H9 (cell line): Measurements from ENCODE around the gene RPS15. TPM values are rescaled to one million over a fixed set of nuclear protein-coding genes. Genes with fewer than 3 reads are reported as not detected.

ENCODE experiments used
- DNase-seq: peaks from one replicate; pipeline ENCODE4 v3.0.0-alpha.2; 2017
- H2AFZ ChIP-seq: one replicate; pipeline ENCODE4 v1.6.1; 2013; ENCODE audit warnings: mild to moderate bottlenecking, low read length, control low read depth, moderate library complexity
- H2AK5ac ChIP-seq: 2 replicates; pipeline ENCODE4 v1.6.1; 2013; ENCODE audit warnings: low read length, control low read depth, mixed read lengths; ENCODE audit not compliant: insufficient read length
- H2BK120ac ChIP-seq: one replicate; pipeline ENCODE4 v1.6.1; 2013; ENCODE audit warnings: low read depth, mild to moderate bottlenecking, low read length, control low read depth, inconsistent platforms; ENCODE audit not compliant: poor library complexity, severe bottlenecking
- H2BK12ac ChIP-seq: 2 replicates; pipeline ENCODE4 v1.6.1; 2013; ENCODE audit warnings: low read length, control low read depth, mixed read lengths, low read depth; ENCODE audit not compliant: insufficient read length
- H2BK15ac ChIP-seq: 2 replicates; pipeline ENCODE4 v1.6.1; 2013; ENCODE audit warnings: low read depth, low read length, control low read depth
- H2BK20ac ChIP-seq: one replicate; pipeline ENCODE4 v1.6.1; 2013; ENCODE audit warnings: low read depth, mild to moderate bottlenecking, low read length, control low read depth, inconsistent platforms; ENCODE audit not compliant: poor library complexity, severe bottlenecking
- H2BK5ac ChIP-seq: 2 replicates; pipeline ENCODE4 v1.6.1; 2013; ENCODE audit warnings: low read length, control low read depth, mixed read lengths; ENCODE audit not compliant: insufficient read length
- H3K14ac ChIP-seq: 2 replicates; pipeline ENCODE4 v1.6.1; 2013; ENCODE audit warnings: low read length, control low read depth; ENCODE audit not compliant: insufficient read depth
- H3K18ac ChIP-seq: 2 replicates; pipeline ENCODE4 v1.6.1; 2013; ENCODE audit warnings: low read depth, mild to moderate bottlenecking, mixed read lengths, low read length, control low read depth; ENCODE audit not compliant: insufficient read length
- H3K23ac ChIP-seq: 2 replicates; pipeline ENCODE4 v1.6.1; 2013; ENCODE audit warnings: low read length, control low read depth, mixed read lengths, low read depth; ENCODE audit not compliant: insufficient read length
- H3K23me2 ChIP-seq: 2 replicates; pipeline ENCODE4 v1.6.1; 2013; ENCODE audit warnings: low read depth, mild to moderate bottlenecking, mixed read lengths, low read length, control low read depth; ENCODE audit not compliant: insufficient read length, poor library complexity, severe bottlenecking
- H3K27ac ChIP-seq: 2 replicates; pipeline ENCODE4 v1.5.1; 2013; ENCODE audit warnings: low read length, control low read depth, mixed read lengths, low read depth; ENCODE audit not compliant: insufficient read length
- H3K27me3 ChIP-seq: 2 replicates; pipeline ENCODE4 v1.6.1; 2013; ENCODE audit warnings: low read length, control low read depth, inconsistent platforms; ENCODE audit not compliant: insufficient read depth
- H3K4ac ChIP-seq: 2 replicates; pipeline ENCODE4 v1.6.1; 2013; ENCODE audit warnings: low read depth, mild to moderate bottlenecking, control low read depth, inconsistent platforms, low read length, moderate library complexity
- H3K4me1 ChIP-seq: 2 replicates; pipeline ENCODE4 v1.6.1; 2013; ENCODE audit warnings: low read length, control low read depth, inconsistent platforms; ENCODE audit not compliant: insufficient read depth
- H3K4me2 ChIP-seq: 2 replicates; pipeline ENCODE4 v1.6.1; 2013; ENCODE audit warnings: low read length, control low read depth, mixed read lengths; ENCODE audit not compliant: insufficient read length, insufficient read depth
- H3K56ac ChIP-seq: 2 replicates; pipeline ENCODE4 v1.6.1; 2013; ENCODE audit warnings: low read depth, mild to moderate bottlenecking, mixed read lengths, low read length, control low read depth; ENCODE audit not compliant: insufficient read length
- H3K79me1 ChIP-seq: 2 replicates; pipeline ENCODE4 v1.6.1; 2013; ENCODE audit warnings: low read depth, mild to moderate bottlenecking, moderate library complexity, low read length, control low read depth, inconsistent platforms; ENCODE audit not compliant: insufficient read depth, poor library complexity, severe bottlenecking
- H3K79me2 ChIP-seq: 2 replicates; pipeline ENCODE4 v1.6.1; 2013; ENCODE audit warnings: low read length, control low read depth, inconsistent platforms; ENCODE audit not compliant: insufficient read depth
- H3K9ac ChIP-seq: 2 replicates; pipeline ENCODE4 v1.6.1; 2013; ENCODE audit warnings: low read length, control low read depth, mixed read lengths; ENCODE audit not compliant: insufficient read length; ENCODE audit errors: extremely low read depth
- H3K9me3 ChIP-seq: one replicate; pipeline ENCODE4 v1.6.1; 2013; ENCODE audit warnings: low read depth, low read length, inconsistent platforms; ENCODE audit not compliant: control insufficient read depth
- H3T11ph ChIP-seq: one replicate; pipeline ENCODE4 v1.6.1; 2013; ENCODE audit warnings: mild to moderate bottlenecking, low read length, control low read depth, inconsistent platforms
- H4K20me1 ChIP-seq: one replicate; pipeline ENCODE4 v1.6.1; 2013; ENCODE audit not compliant: control insufficient read depth, insufficient read length, insufficient read depth
- H4K5ac ChIP-seq: 2 replicates; pipeline ENCODE4 v1.6.1; 2013; ENCODE audit warnings: low read depth, mild to moderate bottlenecking, mixed read lengths, low read length, control low read depth; ENCODE audit not compliant: insufficient read length
- H4K8ac ChIP-seq: replicated peaks from 2 replicates; pipeline ENCODE4 v1.6.1; 2013; ENCODE audit warnings: low read length, control low read depth, mixed read lengths, low read depth; ENCODE audit not compliant: insufficient read length
- H4K91ac ChIP-seq: 2 replicates; pipeline ENCODE4 v1.6.1; 2013; ENCODE audit warnings: low read depth, mild to moderate bottlenecking, moderate library complexity, mixed read lengths, low read length, control low read depth; ENCODE audit not compliant: insufficient read length
- H3K27ac Mint-ChIP-seq, 3 experiments: 2 replicates in 2 of 3; 3 replicates in 1 of 3; pipeline ENCODE4 v1.8.0; 2020 to 2021; ENCODE audit warnings: mixed read lengths in 3 of 3, mild to moderate bottlenecking in 1 of 3, moderate library complexity in 1 of 3
- H3K27me3 Mint-ChIP-seq: 2 replicates; pipeline ENCODE4 v1.8.0; 2021; ENCODE audit warnings: low read depth, mild to moderate bottlenecking, moderate library complexity, mixed read lengths
- H3K36me3 Mint-ChIP-seq, 3 experiments: 2 replicates in 2 of 3; 3 replicates in 1 of 3; pipeline ENCODE4 v1.8.0; 2020 to 2021; ENCODE audit warnings: low read depth in 3 of 3, mixed read lengths in 3 of 3; ENCODE audit not compliant: insufficient read depth in 1 of 3
- H3K4me1 Mint-ChIP-seq, 2 experiments: 2 replicates each; pipeline ENCODE4 v1.8.0; 2020; ENCODE audit warnings: mixed read lengths in 2 of 2
- H3K4me3 Mint-ChIP-seq, 2 experiments: 2 replicates in 1 of 2; 3 replicates in 1 of 2; pipeline ENCODE4 v1.8.0; 2020 to 2021; ENCODE audit warnings: mild to moderate bottlenecking in 2 of 2, mixed read lengths in 2 of 2, moderate library complexity in 1 of 2
- H3K9me3 Mint-ChIP-seq, 2 experiments: 2 replicates in 1 of 2; 3 replicates in 1 of 2; pipeline ENCODE4 v1.8.0; 2020; ENCODE audit warnings: mild to moderate bottlenecking in 2 of 2, mixed read lengths in 2 of 2, moderate library complexity in 1 of 2
- WGBS: extraction: QIAGEN DNeasy Blood & Tissue Kit; methylation state at CpG from one replicate; pipeline ENCODE4 v1.1.7; 2013; ENCODE audit warnings: missing lambda C conversion rate, low lambda C conversion rate, mixed read lengths; ENCODE audit not compliant: insufficient read length; ENCODE audit errors: extremely low coverage; 5-methylcytosine and 5-hydroxymethylcytosine counted together
- total RNA-seq: library from RNA; stranded (reverse); gene quantifications from 2 replicates; pipeline ENCODE4 v1.2.1, GENCODE V29; 2021
- TF ChIP-seq, protein P1 (sequence below): fragments of 200-600 bp; sonication (generic); conservative IDR thresholded peaks from 3 replicates; pipeline ENCODE4 v1.8.0; 2021; ENCODE audit warnings: antibody characterized with exemption, mild to moderate bottlenecking

The RPS15 gene
- total RNA-seq, 1 experiment from 2014 or later = 1,628 TPM

DNA sequence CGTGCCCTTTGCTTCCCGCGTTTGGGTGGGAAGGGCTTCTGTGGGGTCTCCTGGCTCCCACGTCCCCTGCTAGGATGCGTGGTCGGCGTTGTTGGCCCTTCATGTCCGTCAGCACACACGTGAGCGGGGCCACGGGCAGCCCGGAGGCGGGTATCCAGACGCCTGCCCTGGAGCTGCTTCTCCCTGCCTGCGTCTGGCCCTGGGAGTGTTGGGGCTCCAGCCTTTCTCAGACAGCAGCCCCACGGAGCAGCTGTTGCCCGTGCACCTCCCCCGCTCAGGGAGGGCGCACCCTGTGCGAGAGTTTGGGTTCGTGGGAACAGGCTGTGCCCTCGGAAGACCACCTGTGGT lies 16.3 kb upstream of the RPS15 start:
- Histone ChIP-seq H2BK5ac (no peak overlapping the region), H3K79me2 (peaks cover 18% of the 10 kb centered on the region; the same call in 1 of the 2 replicates), H3K9ac (no peak overlapping the region), H3K23ac (no peak overlapping the region), H4K8ac (no peak overlapping the region), H2BK120ac (no peak overlapping the region), H4K20me1 (peaks cover 2% of the 10 kb centered on the region), H3K56ac (no peak overlapping the region), H3K18ac (no peak overlapping the region), H3K27ac (no peak overlapping the region), H3T11ph (no peak overlapping the region), H4K5ac (no peak overlapping the region), H3K79me1 (peaks cover 7% of the 10 kb centered on the region), H2BK15ac (no peak overlapping the region), H4K91ac (no peak overlapping the region), H2BK20ac (no peak overlapping the region), H3K4me1 (no peaks in the 10 kb centered on the region; the same call in 1 of the 2 replicates), H3K14ac (no peak overlapping the region), H3K9me3 (no peaks in the 10 kb centered on the region), H3K4me2 (no peak overlapping the region), H3K23me2 (peaks cover 6% of the 10 kb centered on the region), H2AK5ac (no peak overlapping the region), H2AFZ (no peak overlapping the region), H3K4ac (no peak overlapping the region), H2BK12ac (no peak overlapping the region), H3K27me3 (no peaks in the 10 kb centered on the region)
- no CpG with 5 or more reads among the region's 22 CpGs for WGBS
- DNase-seq = no peak
- Mint-ChIP-seq H3K4me3 (no peak overlapping the region), H3K27ac (no peak overlapping the region; a peak in 1 of 7 replicates), H3K9me3 (no peaks in the 10 kb centered on the region), H3K27me3 (no peaks in the 10 kb centered on the region), H3K36me3 (peaks cover 32 to 84% (median 83%) of the 10 kb centered on the region in 3 experiments), H3K4me1 (peaks cover 7 to 27% of the 10 kb centered on the region in 2 experiments)
- TF ChIP-seq, protein P1, sequence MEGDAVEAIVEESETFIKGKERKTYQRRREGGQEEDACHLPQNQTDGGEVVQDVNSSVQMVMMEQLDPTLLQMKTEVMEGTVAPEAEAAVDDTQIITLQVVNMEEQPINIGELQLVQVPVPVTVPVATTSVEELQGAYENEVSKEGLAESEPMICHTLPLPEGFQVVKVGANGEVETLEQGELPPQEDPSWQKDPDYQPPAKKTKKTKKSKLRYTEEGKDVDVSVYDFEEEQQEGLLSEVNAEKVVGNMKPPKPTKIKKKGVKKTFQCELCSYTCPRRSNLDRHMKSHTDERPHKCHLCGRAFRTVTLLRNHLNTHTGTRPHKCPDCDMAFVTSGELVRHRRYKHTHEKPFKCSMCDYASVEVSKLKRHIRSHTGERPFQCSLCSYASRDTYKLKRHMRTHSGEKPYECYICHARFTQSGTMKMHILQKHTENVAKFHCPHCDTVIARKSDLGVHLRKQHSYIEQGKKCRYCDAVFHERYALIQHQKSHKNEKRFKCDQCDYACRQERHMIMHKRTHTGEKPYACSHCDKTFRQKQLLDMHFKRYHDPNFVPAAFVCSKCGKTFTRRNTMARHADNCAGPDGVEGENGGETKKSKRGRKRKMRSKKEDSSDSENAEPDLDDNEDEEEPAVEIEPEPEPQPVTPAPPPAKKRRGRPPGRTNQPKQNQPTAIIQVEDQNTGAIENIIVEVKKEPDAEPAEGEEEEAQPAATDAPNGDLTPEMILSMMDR = no peak
